VCaP (cell line): ENCODE data around the gene PSME3IP1.
A peak's percentile ranks its signal among the peaks of the same experiment; 100 is the strongest.

Experiments used
- H3K27ac ChIP-seq: fragments of 450-650 bp; 2 replicates; pipeline ENCODE4 v1.5.1; 2017
- TF ChIP-seq, protein P1 (sequence below): fragments of 450-650 bp; conservative IDR thresholded peaks from 2 replicates; pipeline ENCODE4 v1.5.1; 2017; ENCODE audit warnings: mild to moderate bottlenecking, moderate library complexity

PSME3IP1 gene

DNA sequence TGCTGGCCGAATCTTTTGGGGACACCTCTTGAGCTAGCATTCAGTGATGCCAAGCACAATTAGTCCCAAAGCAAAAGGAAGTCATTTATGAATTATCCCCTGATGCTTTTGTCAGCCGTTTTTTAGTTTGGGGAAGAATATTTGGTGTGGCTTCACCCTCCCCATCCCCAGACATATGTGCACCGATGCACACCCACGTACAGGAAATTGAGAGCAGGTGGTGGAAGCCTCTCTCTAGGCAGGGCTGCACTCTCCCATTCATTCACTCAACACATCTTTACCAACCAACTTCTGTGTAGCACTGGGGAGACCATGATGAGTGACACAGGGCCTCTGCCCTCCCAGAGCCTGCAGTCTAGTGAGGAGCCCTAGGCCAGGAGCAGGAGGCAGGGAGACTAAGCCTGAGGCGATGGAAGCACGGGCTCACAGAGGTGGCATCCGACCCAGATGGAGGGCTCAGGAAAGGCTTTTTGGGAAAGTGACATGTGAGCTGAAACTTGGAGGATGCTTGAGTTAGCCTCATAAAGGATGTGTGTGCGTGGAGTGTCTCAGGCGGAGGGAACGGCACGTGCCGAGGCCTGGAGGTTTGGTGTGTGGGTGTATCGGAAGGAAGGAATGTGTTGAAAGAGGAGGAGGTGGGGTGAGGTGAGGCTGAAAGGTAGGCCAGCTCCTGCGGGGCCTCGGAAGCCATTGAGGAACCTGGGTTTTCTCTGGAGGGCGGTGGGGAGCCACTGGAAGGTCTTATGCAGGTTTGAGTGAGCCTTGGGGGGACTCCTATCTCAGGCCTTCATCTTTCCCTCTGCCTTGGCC, 43.8 kb downstream of the PSME3IP1 start:
- TF ChIP-seq, protein P1, sequence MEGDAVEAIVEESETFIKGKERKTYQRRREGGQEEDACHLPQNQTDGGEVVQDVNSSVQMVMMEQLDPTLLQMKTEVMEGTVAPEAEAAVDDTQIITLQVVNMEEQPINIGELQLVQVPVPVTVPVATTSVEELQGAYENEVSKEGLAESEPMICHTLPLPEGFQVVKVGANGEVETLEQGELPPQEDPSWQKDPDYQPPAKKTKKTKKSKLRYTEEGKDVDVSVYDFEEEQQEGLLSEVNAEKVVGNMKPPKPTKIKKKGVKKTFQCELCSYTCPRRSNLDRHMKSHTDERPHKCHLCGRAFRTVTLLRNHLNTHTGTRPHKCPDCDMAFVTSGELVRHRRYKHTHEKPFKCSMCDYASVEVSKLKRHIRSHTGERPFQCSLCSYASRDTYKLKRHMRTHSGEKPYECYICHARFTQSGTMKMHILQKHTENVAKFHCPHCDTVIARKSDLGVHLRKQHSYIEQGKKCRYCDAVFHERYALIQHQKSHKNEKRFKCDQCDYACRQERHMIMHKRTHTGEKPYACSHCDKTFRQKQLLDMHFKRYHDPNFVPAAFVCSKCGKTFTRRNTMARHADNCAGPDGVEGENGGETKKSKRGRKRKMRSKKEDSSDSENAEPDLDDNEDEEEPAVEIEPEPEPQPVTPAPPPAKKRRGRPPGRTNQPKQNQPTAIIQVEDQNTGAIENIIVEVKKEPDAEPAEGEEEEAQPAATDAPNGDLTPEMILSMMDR, result no peak
- no peak overlapping the region for H3K27ac ChIP-seq

DNA sequence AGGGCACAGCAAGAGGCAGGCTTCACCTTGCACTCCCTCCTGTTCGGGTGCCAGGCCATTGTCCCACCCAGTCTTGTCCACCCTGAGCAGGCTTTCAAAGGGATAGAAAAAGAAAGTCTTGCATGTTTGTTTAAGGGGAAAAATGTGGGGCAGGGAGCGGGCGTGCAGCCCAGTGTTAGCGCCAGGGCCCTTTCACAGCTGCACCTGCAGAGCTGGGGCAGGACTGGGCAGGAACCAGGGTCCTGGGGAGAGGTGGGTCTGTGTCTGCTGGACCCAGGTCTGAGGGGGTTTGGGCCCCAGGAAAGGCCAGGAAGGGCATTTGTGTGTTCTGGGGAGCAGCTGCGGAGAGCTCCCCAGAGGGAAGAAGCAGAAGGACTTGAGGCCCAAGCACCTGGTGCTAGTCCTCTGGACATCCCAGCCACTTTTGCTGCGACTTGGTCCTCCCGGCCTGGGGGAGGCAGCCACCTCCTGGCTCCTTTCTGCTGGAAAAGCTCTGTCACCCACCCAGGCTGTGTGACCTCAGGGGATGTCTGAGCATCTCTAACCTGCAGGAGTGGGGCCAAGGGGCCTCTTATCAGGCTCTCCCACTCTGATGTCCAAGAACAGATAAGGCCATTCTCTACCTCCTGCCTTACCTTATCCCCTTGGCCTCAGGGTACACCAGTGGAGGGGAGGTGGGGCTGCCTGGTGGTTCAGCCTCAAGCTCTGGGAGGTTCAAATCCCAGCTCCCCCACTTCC, 44.7 kb downstream of the PSME3IP1 start:
- no peak overlapping the region for H3K27ac ChIP-seq
- TF ChIP-seq, protein P1, result no peak

DNA sequence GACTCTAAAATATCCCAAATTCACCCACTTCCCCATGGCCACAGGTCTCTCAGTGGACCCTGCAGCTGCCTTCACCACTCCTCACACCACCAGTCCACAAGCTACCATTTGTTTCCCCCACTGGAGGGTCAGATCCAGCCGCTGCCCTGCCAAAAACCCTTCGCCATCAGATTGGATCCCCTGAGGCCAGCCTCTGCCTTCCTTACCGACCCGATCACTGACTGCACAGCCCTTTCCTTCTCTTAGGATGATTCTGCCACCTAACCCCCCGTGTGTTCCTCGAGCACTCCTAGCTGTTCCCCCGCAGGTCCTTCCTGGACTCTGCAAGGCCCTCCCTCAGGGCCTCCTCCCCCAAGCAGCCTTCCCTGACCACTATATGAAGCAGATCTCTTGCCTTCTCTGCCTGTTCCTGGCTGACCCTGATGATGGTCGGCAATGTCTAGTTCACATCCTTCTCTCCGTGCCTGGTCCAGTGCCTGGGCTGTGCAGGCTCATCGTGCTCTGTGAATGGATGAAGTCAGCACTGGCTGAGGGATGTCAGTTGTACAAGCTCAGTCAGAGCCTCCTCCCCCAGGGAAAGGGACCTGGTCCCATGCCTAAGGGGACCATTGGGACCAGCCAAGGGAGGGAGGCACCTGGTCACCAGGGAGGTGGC, 47.4 kb downstream of the PSME3IP1 start:
- no peak overlapping the region for H3K27ac ChIP-seq
- TF ChIP-seq, protein P1, result no peak

DNA sequence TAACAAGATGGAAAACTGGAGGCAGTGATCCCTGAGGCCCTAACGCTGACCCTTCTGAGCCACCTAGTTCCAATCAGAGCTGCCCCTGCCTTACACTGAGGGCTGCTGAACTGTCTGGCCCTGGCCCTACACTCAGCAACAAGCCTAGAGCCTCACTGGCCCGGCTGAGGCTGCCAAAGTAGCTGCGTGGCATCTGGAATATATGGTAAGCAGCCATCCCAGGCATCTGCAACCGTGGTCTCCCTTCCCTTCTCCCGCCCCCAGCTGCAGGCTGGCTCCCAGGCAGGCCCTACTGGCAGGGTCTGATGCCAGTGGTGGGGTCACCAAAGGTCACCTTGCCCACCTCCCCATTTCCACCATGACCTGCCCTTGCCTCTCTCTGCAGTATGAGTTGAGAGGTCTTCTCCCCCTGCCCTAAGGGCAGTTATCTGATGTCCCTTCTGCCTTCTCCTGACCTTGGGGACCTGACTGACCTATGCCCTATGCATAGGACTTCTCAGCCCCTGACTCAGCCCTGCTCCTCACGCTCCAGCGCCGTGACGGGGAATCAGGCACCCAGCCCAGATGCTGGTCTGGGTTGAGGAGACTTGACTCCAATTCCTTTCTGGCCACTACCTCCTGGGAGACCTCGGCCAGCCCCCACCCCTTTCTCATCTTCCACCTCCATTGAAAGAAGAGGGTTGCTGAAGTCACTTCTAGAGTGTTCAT, 48.1 kb downstream of the PSME3IP1 start:
- TF ChIP-seq, protein P1, result no peak
- H3K27ac ChIP-seq, result no peak overlapping the region

DNA sequence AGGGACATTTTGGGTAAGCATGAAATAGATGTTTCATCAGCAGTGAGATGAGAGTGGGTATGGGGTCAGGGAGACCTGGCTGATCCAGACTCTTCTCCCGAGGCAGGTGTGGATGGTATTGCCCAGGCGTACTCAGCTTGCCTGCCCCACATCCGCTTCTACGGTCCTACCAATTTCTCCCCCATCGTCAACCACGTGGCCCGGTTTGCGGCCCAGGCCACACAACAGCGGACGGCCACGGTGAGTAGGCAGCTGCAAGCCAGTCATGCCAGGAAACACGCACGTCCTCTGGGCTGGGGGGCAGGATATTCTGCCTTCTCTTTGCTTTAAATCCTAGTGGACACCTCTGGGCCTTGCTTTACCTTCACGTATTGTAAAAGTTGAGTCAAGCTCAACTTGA, 48.8 kb downstream of the PSME3IP1 start:
- no peak overlapping the region for H3K27ac ChIP-seq
- TF ChIP-seq, protein P1, result no peak

DNA sequence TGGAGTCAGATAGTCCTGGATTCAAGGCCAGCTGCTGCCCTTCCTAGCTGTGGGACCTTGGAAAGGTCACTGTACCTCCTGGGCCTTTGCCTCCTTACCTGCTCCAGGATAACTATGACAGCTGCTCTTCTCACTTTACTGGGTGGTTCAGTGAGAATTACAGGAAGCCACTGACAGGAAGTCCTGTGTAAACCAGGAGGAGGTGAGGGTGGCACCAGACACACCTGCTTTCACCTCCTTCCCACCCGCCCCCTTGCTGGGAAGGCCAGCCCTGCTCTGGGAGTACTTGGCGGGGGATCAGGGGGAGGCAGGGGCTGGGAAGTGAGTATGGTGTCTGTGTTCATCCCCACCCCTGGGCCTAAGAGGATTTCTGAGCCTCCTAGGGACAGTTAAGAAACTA, 50.9 kb downstream of the PSME3IP1 start:
- H3K27ac ChIP-seq, result peak overlapping the region; percentile 71
- TF ChIP-seq, protein P1, result no peak

DNA sequence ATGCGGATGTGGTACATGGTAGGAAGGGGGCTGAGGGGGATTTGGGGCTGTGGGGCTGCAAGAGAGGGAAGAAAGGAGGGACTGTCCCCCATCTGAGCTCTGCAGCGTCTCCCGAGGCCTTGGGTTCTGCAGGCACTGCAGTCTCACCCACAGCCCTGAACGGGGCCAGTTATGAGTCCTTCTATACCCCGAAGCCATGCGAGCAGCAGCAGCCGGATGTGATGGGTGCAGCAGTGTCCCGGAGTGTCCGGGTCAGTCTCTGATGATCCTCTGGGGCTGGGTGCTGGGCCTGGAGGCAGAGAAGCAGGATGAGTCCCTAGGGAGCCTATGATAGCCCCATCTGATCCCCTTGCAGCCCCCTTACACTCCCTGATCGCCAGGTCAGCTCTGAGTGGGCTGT, 52.0 kb downstream of the PSME3IP1 start:
- H3K27ac ChIP-seq, result peak overlapping the region; percentile 71
- TF ChIP-seq, protein P1, result no peak
